SK-MEL-5 (cell line): ENCODE measurements around the gene CTSD. TPM values are rescaled to one million over a fixed set of nuclear protein-coding genes. Genes with fewer than 3 reads are reported as not detected.

Experiments
- DNase-seq: peaks from one replicate; pipeline ENCODE4 v3.0.0-alpha.2; 2016; ENCODE audit warnings: low read depth, low spot score
- in situ Hi-C: cut with HindIII; loops from 2 replicates; pipeline ENCODE4 v1.10.0; 2016; ENCODE audit warnings: low sequenced_read_pairs, high pct_unique_total_duplicates, low pct_unique_long_range_greater_than_20kb
- total RNA-seq: library from RNA; depleted of rRNA; stranded (reverse); fragments of >200 nt; shearing (Covaris generic); gene quantifications from 2 replicates; pipeline ENCODE4 v1.2.3, GENCODE V29; 2014

Gene CTSD
- total RNA-seq, 1 experiment from 2014 or later = 428 TPM

- DNase-seq = no peak
- in situ Hi-C loops = no loop called here
Measured at GRCh38 chr11:1741741-1742140, 22.0 kb downstream of the CTSD start.

DNA sequence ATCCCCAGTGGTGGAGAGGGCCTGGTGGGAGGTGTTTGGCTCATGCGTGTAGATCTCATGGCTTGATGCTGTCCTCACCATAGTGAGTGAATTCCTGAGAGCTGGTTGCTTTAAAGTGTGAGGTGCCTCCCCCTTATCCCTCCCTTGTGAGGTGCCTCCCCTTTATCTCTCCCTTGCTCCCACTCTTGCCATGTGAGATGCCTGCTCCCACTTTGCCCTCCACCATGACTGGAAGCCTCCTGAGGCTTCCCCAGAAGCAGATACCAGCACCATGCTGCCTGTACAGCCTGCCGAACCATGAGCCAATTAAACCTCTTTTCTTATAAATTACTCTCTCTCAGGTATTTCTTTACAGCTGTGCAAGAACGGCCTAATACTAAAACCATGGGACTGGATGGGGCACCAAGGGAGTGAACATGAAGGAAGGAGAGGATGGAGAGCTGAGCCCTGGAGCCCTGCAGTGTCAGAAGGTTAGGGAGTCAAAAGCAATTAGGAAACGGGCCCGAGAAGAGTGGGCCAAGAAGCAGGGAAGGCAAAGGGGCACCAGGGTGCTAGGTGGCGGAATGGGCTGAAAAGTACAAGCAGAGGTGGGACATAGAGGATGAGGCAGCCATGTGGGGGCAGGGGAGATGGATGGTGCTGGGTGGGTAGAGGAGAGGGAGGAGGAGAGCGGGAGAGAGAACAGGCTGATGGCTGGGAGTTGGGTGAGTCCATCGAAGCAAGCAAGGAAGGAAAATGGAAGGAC lies 22.8 kb downstream of the CTSD start:
- in situ Hi-C loops = no loop called here
- no peak for DNase-seq

DNA sequence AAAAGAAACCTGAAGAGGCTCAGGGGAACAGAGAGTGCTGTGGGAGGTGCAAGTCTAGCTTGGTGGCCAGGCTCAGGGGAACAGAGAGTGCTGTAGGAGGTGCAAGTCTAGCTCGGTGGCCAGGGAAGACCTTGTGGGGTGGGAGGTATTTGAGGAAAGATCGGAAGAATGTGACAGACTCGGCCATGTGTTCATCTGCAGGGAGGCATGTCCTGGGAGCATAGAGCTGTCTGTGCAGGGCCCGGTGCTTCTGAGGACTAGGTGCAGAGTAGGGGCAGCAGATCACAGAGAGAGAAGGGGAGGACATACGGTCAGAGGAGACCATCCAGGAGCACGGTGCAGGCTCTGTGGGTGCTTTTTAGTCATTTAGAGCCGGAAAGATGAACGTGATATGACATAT lies 24.2 kb downstream of the CTSD start:
- DNase-seq = no peak
- in situ Hi-C loops = no loop called here

GRCh38 chr11:1738380-1738779 lies 25.3 kb downstream of the CTSD start:
- in situ Hi-C loops = no loop called here
- DNase-seq = no peak

GRCh38 chr11:1737080-1737757 lies 26.5 kb downstream of the CTSD start:
- no peak for DNase-seq
- in situ Hi-C loops = no loop called here

DNA sequence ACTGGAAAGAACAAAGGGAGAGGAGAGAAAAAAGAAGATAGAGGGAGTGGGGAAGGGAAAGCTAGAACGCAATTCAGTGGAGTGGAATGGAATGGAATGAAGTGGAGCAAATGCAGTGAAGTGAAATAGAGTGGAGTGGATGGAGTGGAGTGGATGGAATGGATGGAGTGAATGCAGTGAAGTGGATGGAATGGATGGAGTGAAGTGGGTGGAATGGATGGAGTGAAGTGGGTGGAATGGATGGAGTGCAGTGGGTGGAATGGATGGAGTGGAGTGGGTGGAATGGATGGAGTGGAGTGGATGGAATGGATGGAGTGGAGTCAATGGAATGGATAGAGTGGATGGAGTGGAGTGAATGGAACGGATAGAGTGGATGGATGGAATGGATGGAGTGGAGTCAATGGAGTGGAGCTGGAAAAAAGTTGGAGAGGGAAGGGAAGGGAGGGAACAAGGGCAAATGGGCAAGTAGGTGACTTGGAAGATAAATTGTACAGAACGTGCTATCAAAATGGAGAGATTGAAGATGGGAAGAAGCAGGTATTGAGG lies 27.2 kb downstream of the CTSD start:
- DNase-seq = peak; percentile 22
- in situ Hi-C loops = no loop called here

GRCh38 chr11:1735271-1735670 lies 28.5 kb downstream of the CTSD start:
- in situ Hi-C loops = no loop called here
- no peak for DNase-seq

- DNase-seq = no peak
- in situ Hi-C loops = no loop called here
Measured at GRCh38 chr11:1734641-1735081, 29.1 kb downstream of the CTSD start.

- DNase-seq = no peak
- in situ Hi-C loops = no loop called here
Measured at GRCh38 chr11:1733716-1734640, 29.7 kb downstream of the CTSD start.

DNA sequence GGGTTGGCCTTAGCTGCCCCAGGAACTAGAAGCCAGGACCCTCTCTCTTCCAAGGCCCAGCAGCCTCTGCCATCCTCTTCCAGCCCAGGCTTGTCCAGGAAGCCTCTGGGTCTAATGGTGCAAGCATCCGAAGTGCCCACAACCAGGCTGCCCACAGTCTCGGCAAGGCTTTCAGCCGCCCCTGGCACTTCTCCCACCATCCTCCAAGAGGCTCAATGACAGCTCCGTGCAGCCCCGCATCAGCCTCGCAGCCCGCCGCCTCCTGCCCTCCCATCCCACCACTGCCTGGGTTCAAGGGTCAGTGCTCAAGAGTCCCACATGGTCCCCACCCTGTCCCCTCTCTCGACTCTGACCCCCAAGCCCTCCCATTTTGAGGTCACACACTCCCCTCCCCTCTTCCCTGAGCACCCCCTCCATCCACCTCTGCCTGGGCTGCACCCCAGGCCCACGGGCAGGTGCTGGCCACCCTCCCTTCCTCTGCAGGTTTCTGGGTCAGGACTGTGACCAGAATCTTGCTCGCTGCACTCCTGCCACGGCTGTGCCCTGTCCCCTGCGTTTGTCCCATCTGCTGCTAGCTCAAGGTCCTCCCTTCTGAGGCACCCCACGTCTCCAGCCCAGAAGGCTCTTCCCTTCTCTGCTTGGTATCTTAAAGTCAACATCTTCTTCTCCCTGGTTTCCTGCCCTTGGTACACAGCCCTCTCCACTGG lies 30.6 kb downstream of the CTSD start:
- in situ Hi-C loops = no loop called here
- no peak for DNase-seq

DNA sequence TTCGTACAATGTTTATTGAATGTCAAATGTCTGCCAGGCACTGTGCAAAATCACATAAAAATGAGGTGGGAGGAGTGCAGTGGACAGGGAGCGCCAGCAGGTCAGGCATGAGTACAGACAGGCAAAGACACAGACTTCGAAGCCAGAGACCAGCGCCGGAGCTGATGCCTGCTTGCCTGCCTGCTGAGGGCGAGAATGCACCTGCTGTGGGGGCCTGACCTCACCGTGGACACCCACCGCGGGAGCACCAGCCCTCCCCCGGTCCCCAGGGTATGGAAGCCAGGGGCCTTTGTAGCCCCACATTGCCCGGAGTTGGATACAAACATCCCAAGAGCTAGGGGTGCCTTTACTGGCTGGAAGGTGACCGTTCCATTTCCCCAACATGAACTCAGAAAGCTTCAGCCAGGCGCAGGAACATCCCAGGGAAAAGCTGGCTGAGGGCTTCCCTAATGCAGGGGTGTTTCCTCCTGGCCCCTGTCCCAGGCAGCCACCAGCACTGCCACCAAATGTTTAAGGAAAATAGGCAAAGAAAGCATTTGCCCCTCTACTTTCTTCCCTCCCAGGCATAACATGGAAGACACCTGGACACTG lies 31.2 kb downstream of the CTSD start:
- DNase-seq = no peak
- in situ Hi-C loops = no loop called here

DNA sequence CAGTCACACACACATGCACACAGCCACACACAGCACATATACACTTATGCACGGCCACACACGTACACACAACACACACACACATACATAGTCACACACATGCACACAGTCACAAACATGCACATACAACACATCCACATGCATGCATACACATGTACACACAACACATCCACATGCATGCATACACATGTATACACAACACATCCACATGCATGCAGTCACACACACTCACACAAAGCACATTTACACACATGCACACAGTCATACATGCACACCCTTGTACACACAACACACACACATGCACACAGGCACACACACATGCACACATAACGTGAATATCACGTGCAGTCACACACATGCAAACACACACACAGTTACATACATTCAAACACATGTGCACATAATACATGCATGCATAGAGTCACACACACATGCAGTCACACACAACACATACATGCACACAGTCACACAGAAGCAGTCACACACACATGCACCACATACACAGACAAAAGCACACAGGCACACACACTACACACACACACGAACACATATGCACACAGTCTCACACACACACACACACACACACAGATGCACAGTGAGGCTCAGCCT lies 32.2 kb downstream of the CTSD start:
- no peak for DNase-seq
- in situ Hi-C loops = no loop called here

GRCh38 chr11:1730059-1730629 lies 33.6 kb downstream of the CTSD start:
- no peak for DNase-seq
- in situ Hi-C loops = no loop called here

DNA sequence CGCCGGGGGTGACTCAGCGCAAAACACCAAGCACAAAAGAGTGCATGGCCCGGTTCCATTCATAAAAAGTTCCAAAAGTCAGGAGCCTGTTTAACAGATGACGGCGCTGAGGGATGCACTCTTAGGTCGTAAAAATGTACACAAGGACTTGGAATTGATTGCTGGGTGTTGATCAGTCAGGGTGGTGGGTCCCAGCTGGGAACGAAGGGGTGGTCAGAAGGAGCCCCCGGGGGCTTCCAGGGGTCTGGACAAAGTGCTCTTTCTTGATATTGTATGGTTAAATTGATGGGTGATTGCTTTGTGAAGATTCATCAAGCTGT lies 34.1 kb downstream of the CTSD start:
- in situ Hi-C loops = no loop called here
- no peak for DNase-seq

DNA sequence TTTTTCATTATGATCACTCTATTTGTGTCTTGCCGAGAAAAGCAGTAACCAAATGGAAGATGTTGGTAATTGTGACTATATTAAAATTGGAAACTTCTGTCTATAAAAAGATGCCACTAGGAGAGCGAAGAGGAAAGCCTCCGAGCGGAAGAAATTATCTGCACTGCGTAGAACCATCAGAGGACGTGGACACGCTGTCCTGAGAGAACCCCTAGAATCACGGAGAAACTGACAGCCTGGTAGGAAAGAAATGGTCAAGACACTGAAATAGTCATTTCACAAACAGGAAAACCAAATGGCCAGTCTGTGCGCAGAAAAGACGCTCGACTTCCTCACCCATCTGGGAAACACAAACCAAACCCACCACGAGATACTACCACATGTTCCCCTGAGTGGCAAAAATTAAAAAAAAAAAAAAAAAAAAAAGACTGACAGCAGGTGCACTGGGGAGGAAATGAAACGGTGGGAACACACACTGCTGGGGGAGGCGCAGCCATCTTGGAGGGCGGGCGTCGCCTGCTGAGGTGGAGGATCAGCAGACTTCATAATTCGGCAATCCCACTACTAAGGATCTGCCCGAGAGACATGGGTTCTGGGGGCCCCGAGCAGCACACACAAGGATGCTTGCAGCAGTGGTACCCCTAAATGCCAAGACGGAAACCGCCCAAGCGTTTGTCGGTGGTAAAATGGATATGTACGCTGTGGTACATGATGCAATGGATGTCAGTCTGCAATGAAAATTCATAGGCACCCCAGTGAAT lies 34.6 kb downstream of the CTSD start:
- no peak for DNase-seq
- in situ Hi-C loops = no loop called here

- in situ Hi-C loops = no loop called here
- DNase-seq = no peak
Measured at GRCh38 chr11:1728301-1728700, 35.4 kb downstream of the CTSD start.
